Measurements from ENCODE around the gene ERICH6B.

ERICH6B gene

DNA sequence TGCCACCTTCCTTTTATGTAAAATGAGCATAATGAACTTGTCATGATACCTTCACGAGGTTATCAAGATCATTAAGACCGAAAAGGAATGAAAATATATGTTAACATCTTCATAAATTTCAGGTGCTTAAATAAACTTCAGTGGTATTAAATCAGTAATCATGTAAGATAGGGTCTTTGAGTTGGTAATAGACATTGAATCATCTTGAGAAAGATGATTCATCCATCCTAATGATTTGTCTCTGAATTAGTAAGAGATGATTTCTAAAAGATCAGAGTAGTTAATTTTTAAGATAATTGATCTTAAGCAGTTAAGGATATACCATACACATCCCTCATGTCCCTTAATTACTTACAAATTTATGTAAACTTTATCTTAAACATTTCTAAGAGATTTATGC, 98.8 kb downstream of the ERICH6B start:
- no peak for DNase-seq (ENCODE audit: low spot score)
- H3K4me3 ChIP-seq: no peak overlapping the region
- H3K27ac ChIP-seq: no peak overlapping the region
- TF ChIP-seq CTCF (IDR thresholded peaks at IDR 0.05): no peak

DNA sequence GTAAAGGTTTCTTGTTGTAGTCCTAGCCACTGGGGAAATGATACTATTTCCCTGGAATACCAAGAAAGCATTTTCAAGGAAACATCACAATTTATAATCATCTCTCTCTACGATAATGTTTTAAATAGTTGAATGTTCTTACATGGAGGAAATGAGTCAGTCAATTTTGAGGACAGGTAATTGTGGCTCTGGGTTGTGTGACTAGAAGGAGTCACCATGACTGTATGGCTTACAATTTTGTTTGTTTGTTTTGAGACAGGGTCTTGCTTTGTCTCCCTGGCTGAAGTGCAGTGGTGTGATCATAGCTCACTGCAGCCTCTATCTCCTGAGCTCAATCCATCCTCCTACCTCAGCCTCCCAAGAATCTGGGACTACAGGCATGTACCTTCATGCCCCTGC, 103.4 kb downstream of the ERICH6B start:
- no peak for TF ChIP-seq CTCF (IDR thresholded peaks at IDR 0.05)
- DNase-seq (ENCODE audit: low spot score): no peak
- H3K4me3 ChIP-seq: no peak overlapping the region
- H3K27ac ChIP-seq: no peak overlapping the region

DNA sequence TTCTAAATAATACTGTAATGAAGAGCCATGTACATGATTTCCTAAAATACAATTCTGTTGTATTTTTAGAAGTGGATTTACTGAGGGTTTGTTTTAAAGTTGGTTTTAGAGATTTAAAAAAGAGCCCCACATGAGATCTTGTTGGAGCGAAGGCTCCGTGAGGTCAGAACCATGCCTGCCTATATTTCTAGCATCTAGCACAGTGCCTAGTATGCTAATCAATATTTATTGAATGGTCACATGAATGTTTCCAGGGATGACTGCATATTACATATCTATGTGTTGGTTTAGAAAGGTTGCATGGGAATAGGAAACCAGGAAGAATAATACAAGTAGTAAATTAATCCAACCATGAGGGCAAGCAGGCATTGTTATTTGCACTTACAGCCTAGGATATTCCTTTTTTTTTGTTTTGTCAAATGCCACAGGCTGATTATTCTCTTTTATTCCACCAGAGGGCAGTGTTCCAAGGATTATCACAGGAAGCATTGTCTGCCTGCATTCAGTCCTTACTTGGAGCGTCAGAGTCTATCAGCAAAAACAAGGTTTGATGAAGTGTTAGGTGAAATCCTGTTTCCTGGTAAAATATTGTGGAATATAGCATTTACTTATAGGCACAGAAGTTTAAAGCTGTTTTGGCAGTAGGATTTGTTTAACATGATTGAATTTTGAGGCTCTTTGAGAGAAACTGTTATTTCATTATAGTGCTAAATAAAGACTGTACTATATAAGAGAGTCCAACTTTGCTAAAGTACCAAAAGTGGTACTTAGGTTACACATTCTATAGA, 104.0 kb downstream of the ERICH6B start:
- no peak overlapping the region for H3K27ac ChIP-seq
- no peak for DNase-seq (ENCODE audit: low spot score)
- H3K4me3 ChIP-seq: no peak overlapping the region
- peak; percentile 83 for TF ChIP-seq CTCF (IDR thresholded peaks at IDR 0.05)

DNA sequence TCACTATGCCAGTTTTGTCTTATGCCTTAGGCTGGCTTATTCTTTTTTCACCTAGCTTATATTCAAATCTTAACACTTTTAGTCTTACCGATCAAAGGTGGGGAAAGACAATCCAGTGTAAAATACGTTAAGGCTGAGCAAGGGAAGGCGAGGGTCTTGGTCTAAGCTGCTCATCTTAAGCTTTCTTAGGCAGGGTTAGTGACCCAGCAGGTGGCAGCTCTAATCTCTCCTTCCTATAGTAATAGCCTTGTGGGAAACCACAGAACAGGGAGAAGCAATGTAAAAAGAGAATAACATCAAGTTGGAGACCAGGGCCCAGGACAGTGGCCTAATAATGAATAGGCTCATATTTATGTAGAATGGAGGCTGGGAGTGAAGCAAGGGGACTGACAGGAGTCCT, 104.9 kb downstream of the ERICH6B start:
- no peak for TF ChIP-seq CTCF (IDR thresholded peaks at IDR 0.05)
- DNase-seq (ENCODE audit: low spot score): no peak
- no peak overlapping the region for H3K4me3 ChIP-seq
- no peak overlapping the region for H3K27ac ChIP-seq

- H3K27ac ChIP-seq: no peak overlapping the region
- no peak for TF ChIP-seq CTCF (IDR thresholded peaks at IDR 0.05)
- no peak overlapping the region for H3K4me3 ChIP-seq
- no peak for DNase-seq (ENCODE audit: low spot score)
Observed at GRCh38 chr13:45508776-45509175, 106.8 kb downstream of the ERICH6B start.

- no peak overlapping the region for H3K27ac ChIP-seq
- no peak overlapping the region for H3K4me3 ChIP-seq
- DNase-seq (ENCODE audit: low spot score): no peak
- TF ChIP-seq CTCF (IDR thresholded peaks at IDR 0.05): no peak
Observed at GRCh38 chr13:45506811-45507210, 108.7 kb downstream of the ERICH6B start.

GRCh38 chr13:45503658-45504057, 111.9 kb downstream of the ERICH6B start:
- DNase-seq (ENCODE audit: low spot score): no peak
- no peak overlapping the region for H3K27ac ChIP-seq
- no peak overlapping the region for H3K4me3 ChIP-seq
- TF ChIP-seq CTCF (IDR thresholded peaks at IDR 0.05): no peak

Data from coronary artery (tissue), 2 donors.